Mesenchymal stem cell (in vitro differentiated cells and primary cell): ENCODE measurements around the gene XK.

Experiments used
- DNase-seq: peaks from one replicate; pipeline ENCODE4 v3.0.0-alpha.2; 2013
- H2AFZ ChIP-seq: one replicate; pipeline ENCODE4 v1.6.1; 2013; ENCODE audit warnings: low read depth, mild to moderate bottlenecking, control low read depth, inconsistent platforms, low read length, moderate library complexity
- H2AK5ac ChIP-seq: 2 replicates; pipeline ENCODE4 v1.6.1; 2013; ENCODE audit warnings: low read length, moderate library complexity, mild to moderate bottlenecking, inconsistent platforms; ENCODE audit not compliant: severe bottlenecking
- H2BK120ac ChIP-seq: one replicate; pipeline ENCODE4 v1.6.1; 2013; ENCODE audit warnings: low read depth, mild to moderate bottlenecking, inconsistent platforms, low read length, moderate library complexity
- H2BK12ac ChIP-seq, 2 experiments: one replicate each; pipeline ENCODE4 v1.6.1; 2013; ENCODE audit warnings: inconsistent platforms in 2 of 2, low read length in 2 of 2, mild to moderate bottlenecking in 2 of 2, moderate library complexity in 2 of 2, control low read depth in 1 of 2
- H2BK15ac ChIP-seq: one replicate; pipeline ENCODE4 v1.6.1; 2013; ENCODE audit warnings: mild to moderate bottlenecking, low read depth, inconsistent platforms; ENCODE audit not compliant: poor library complexity, severe bottlenecking
- H2BK5ac ChIP-seq: 2 replicates; pipeline ENCODE4 v1.6.1; 2013; ENCODE audit warnings: low read depth, mild to moderate bottlenecking, low read length, control low read depth, inconsistent platforms; ENCODE audit not compliant: poor library complexity, severe bottlenecking
- H3K14ac ChIP-seq, 2 experiments: one replicate each; pipeline ENCODE4 v1.6.1; 2013; ENCODE audit warnings: inconsistent platforms in 2 of 2, low read length in 2 of 2, control low read depth in 1 of 2, mild to moderate bottlenecking in 1 of 2, moderate library complexity in 1 of 2
- H3K18ac ChIP-seq, 2 experiments: one replicate each; pipeline ENCODE4 v1.6.1; 2013; ENCODE audit warnings: inconsistent platforms in 2 of 2, low read length in 2 of 2, control low read depth in 1 of 2, low read depth in 1 of 2, mild to moderate bottlenecking in 1 of 2
- H3K23ac ChIP-seq, 2 experiments: one replicate each; pipeline ENCODE4 v1.6.1; 2013; ENCODE audit warnings: inconsistent platforms in 2 of 2, low read length in 2 of 2, mild to moderate bottlenecking in 2 of 2, moderate library complexity in 2 of 2, control low read depth in 1 of 2
- H3K27ac ChIP-seq: 2 replicates; pipeline ENCODE4 v1.5.1; 2013; ENCODE audit warnings: mild to moderate bottlenecking, moderate library complexity, low read length, control low read depth, inconsistent platforms; ENCODE audit not compliant: poor library complexity, severe bottlenecking
- H3K27me3 ChIP-seq, 2 experiments: 2 replicates each; pipeline versions ENCODE4 v1.6.1 to v1.7.0; 2013; ENCODE audit warnings: low read length in 2 of 2, mild to moderate bottlenecking in 2 of 2, moderate library complexity in 2 of 2, control low read depth in 1 of 2, inconsistent platforms in 1 of 2; ENCODE audit not compliant: control insufficient read depth in 1 of 2, insufficient read depth in 1 of 2
- H3K36me3 ChIP-seq, 2 experiments: 2 replicates each; pipeline versions ENCODE4 v1.6.1 to v1.7.0; 2013; ENCODE audit warnings: low read length in 2 of 2, control low read depth in 1 of 2, inconsistent platforms in 1 of 2, low read depth in 1 of 2, mild to moderate bottlenecking in 1 of 2; ENCODE audit not compliant: insufficient read depth in 2 of 2, control insufficient read depth in 1 of 2
- H3K4ac ChIP-seq, 2 experiments: one replicate each; pipeline ENCODE4 v1.6.1; 2013; ENCODE audit warnings: inconsistent platforms in 2 of 2, low read length in 2 of 2, mild to moderate bottlenecking in 2 of 2, moderate library complexity in 2 of 2, control low read depth in 1 of 2, low read depth in 1 of 2
- H3K4me1 ChIP-seq: 2 replicates; pipeline ENCODE4 v1.6.1; 2013; ENCODE audit warnings: low read depth, low read length, control low read depth; ENCODE audit not compliant: control insufficient read depth, insufficient read depth
- H3K4me2 ChIP-seq: 2 replicates; pipeline ENCODE4 v1.6.1; 2013; ENCODE audit warnings: low read length, mild to moderate bottlenecking, inconsistent platforms; ENCODE audit not compliant: poor library complexity, severe bottlenecking
- H3K4me3 ChIP-seq, 2 experiments: 2 replicates each; pipeline versions ENCODE4 v1.5.1 to v1.7.0; 2013; ENCODE audit warnings: low read length in 2 of 2, mild to moderate bottlenecking in 2 of 2, control low read depth in 1 of 2, low read depth in 1 of 2; ENCODE audit not compliant: insufficient read depth in 1 of 2
- H3K79me1 ChIP-seq: replicated peaks from 2 replicates; pipeline ENCODE4 v1.6.1; 2013; ENCODE audit warnings: mild to moderate bottlenecking, control low read depth, low read length, inconsistent platforms; ENCODE audit not compliant: poor library complexity, severe bottlenecking
- H3K9ac ChIP-seq: 2 replicates; pipeline ENCODE4 v1.7.0; 2013; ENCODE audit warnings: mild to moderate bottlenecking, low read length, moderate library complexity
- H3K9me3 ChIP-seq: 2 replicates; pipeline ENCODE4 v1.7.0; 2013; ENCODE audit warnings: mild to moderate bottlenecking, low read length; ENCODE audit not compliant: control insufficient read depth
- H4K8ac ChIP-seq: one replicate; pipeline ENCODE4 v1.6.1; 2013; ENCODE audit warnings: inconsistent platforms, mild to moderate bottlenecking, low read length, moderate library complexity
- H4K91ac ChIP-seq: one replicate; pipeline ENCODE4 v1.6.1; 2013; ENCODE audit warnings: mild to moderate bottlenecking, low read length, inconsistent platforms
- WGBS: methylation state at CpG from one replicate; pipeline ENCODE4 v1.1.7; 2013; ENCODE audit warnings: mixed read lengths; 5-methylcytosine and 5-hydroxymethylcytosine counted together

XK gene

GRCh38 chrX:37726346-37726745, 40.8 kb downstream of the XK start:
- DNase-seq: no peak
- Histone ChIP-seq H3K27ac (no peak overlapping the region), H3K9ac (no peak overlapping the region), H2BK12ac (no peak overlapping the region), H3K4me2 (no peak overlapping the region), H3K18ac (no peak overlapping the region), H3K14ac (no peak overlapping the region), H2BK15ac (no peak overlapping the region), H2AFZ (no peak overlapping the region), H4K91ac (no peak overlapping the region), H3K79me1 (no peaks in the 10 kb centered on the region), H3K4me1 (no peaks in the 10 kb centered on the region), H3K23ac (no peak overlapping the region), H3K4me3 (no peak overlapping the region), H4K8ac (no peak overlapping the region), H3K36me3 (no peaks in the 10 kb centered on the region), H2AK5ac (no peak overlapping the region), H3K9me3 (no peaks in the 10 kb centered on the region), H2BK5ac (no peak overlapping the region), H3K27me3 (peaks cover 0 to 10% of the 10 kb centered on the region in 2 experiments), H2BK120ac (no peak overlapping the region), H3K4ac (no peak overlapping the region)
- WGBS: 80% methylated on average over 1 of the region's 3 CpGs

GRCh38 chrX:37745354-37745753, 59.8 kb downstream of the XK start:
- Histone ChIP-seq H2BK120ac (no peak overlapping the region), H2AK5ac (no peak overlapping the region), H3K4me3 (no peak overlapping the region), H4K91ac (no peak overlapping the region), H4K8ac (no peak overlapping the region), H3K18ac (no peak overlapping the region), H2AFZ (no peak overlapping the region), H3K9me3 (no peaks in the 10 kb centered on the region), H3K4me1 (peaks cover 4% of the 10 kb centered on the region), H2BK12ac (no peak overlapping the region), H2BK5ac (no peak overlapping the region), H3K27me3 (peaks cover 0 to 14% of the 10 kb centered on the region in 2 experiments), H3K27ac (no peak overlapping the region), H3K79me1 (no peaks in the 10 kb centered on the region), H3K36me3 (no peaks in the 10 kb centered on the region), H3K23ac (no peak overlapping the region), H3K4me2 (no peak overlapping the region), H2BK15ac (no peak overlapping the region), H3K14ac (no peak overlapping the region), H3K4ac (no peak overlapping the region), H3K9ac (no peak overlapping the region)
- 30% methylated on average over 2 of the region's 3 CpGs for WGBS
- peak; percentile 55 for DNase-seq

- Histone ChIP-seq H3K18ac (no peak overlapping the region), H2AFZ (no peak overlapping the region), H3K27ac (no peak overlapping the region), H3K4me3 (no peak overlapping the region), H4K8ac (no peak overlapping the region), H3K4ac (no peak overlapping the region), H3K9ac (no peak overlapping the region), H3K4me1 (peaks cover 4% of the 10 kb centered on the region), H3K79me1 (no peaks in the 10 kb centered on the region), H2BK12ac (no peak overlapping the region), H3K14ac (no peak overlapping the region), H3K23ac (no peak overlapping the region), H3K9me3 (no peaks in the 10 kb centered on the region), H3K4me2 (no peak overlapping the region), H3K36me3 (no peaks in the 10 kb centered on the region), H4K91ac (no peak overlapping the region), H2BK120ac (no peak overlapping the region), H2AK5ac (no peak overlapping the region), H3K27me3 (peaks cover 0 to 9% of the 10 kb centered on the region in 2 experiments), H2BK15ac (no peak overlapping the region), H2BK5ac (no peak overlapping the region)
- WGBS: 100% methylated on average over 1 of the region's 1 CpG
- DNase-seq: no peak
These were observed 60.2 kb downstream of the XK start for GRCh38 chrX:37745835-37746217.

- Histone ChIP-seq H2AFZ (no peak overlapping the region), H3K9me3 (no peaks in the 10 kb centered on the region), H4K91ac (no peak overlapping the region), H3K18ac (no peak overlapping the region), H3K36me3 (no peaks in the 10 kb centered on the region), H2BK12ac (no peak overlapping the region), H2BK5ac (no peak overlapping the region), H3K9ac (no peak overlapping the region), H3K4me3 (no peak overlapping the region), H3K4ac (no peak overlapping the region), H2BK15ac (no peak overlapping the region), H3K27me3 (peaks cover 0 to 8% of the 10 kb centered on the region in 2 experiments), H3K4me2 (no peak overlapping the region), H4K8ac (no peak overlapping the region), H2AK5ac (no peak overlapping the region), H3K79me1 (no peaks in the 10 kb centered on the region), H2BK120ac (no peak overlapping the region), H3K23ac (no peak overlapping the region), H3K27ac (no peak overlapping the region), H3K14ac (no peak overlapping the region), H3K4me1 (peaks cover 4% of the 10 kb centered on the region)
- DNase-seq: peak; percentile 0
- WGBS: 91% methylated on average over 5 of the region's 7 CpGs
These were observed 60.8 kb downstream of the XK start for GRCh38 chrX:37746218-37746941.
